ENCODE data around the gene HDAC10.

The HDAC10 gene

DNA sequence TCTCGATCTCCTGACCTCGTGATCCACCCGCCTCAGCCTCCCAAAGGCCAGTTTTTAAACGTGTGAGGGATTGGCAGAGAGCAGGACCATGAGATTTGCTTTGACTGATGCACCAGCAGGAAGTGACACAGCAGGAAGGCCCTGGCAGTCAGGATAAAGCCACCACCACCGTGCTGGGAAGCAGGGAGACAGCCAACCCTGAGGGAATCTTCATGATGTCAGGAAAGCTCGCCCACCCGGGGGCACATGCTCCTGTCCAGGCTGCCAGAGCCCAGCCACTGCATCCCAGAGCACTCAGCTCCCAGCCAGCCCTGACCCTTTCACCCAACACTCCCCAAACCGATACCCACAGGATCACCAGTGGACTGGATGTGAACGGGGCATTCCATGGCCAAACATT, 12.3 kb downstream of the HDAC10 start:
- ChIA-PET CTCF (no interaction called here), POLR2A (ENCODE audit: low non-redundant PET) (no interaction called here)
- DNase-seq (ENCODE audit: low spot score) = no peak
- TF ChIP-seq, protein P1, sequence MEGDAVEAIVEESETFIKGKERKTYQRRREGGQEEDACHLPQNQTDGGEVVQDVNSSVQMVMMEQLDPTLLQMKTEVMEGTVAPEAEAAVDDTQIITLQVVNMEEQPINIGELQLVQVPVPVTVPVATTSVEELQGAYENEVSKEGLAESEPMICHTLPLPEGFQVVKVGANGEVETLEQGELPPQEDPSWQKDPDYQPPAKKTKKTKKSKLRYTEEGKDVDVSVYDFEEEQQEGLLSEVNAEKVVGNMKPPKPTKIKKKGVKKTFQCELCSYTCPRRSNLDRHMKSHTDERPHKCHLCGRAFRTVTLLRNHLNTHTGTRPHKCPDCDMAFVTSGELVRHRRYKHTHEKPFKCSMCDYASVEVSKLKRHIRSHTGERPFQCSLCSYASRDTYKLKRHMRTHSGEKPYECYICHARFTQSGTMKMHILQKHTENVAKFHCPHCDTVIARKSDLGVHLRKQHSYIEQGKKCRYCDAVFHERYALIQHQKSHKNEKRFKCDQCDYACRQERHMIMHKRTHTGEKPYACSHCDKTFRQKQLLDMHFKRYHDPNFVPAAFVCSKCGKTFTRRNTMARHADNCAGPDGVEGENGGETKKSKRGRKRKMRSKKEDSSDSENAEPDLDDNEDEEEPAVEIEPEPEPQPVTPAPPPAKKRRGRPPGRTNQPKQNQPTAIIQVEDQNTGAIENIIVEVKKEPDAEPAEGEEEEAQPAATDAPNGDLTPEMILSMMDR (conservative IDR thresholded peaks at IDR 0.05; ENCODE audit: low read depth) = no peak
- peak overlapping the region; percentile 32 for H3K27ac ChIP-seq

DNA sequence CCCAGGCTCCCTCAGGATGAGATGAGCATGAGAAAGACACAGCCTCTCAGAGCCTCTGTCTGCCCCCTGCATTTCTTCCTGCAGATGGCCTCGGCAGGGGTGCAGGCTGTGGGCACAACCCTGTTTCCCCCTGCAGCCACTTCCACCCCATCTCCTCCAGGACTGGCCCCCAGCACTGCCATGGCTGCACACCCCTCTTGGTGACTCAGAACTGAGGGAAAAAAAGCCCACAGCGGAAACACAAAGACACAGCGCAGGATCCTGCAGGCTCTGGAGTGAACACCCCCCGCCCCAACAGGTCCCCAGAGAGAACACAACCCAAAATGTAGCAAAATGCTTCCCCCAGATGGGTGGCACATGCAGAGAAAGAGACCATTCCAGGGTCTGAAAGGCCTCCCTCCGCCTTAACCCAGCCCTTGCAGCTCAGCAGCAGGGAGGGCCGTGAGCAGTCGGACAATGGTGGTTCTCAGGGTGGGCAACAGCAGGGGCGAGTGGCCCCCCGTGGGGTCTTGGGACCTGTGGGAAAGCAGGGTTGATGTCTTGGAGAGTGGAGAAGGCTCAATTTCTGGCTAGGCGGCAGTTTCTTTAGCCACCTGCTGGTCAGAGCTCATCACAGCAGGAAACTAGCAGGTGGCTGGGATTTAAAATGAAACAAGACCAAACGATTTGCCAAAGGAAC, 14.2 kb downstream of the HDAC10 start:
- DNase-seq (ENCODE audit: low spot score) = no peak
- ChIA-PET POLR2A (ENCODE audit: low non-redundant PET) (no interaction called here), CTCF (no interaction called here)
- H3K27ac ChIP-seq = peak overlapping the region; percentile 16; the same call in 1 of the 2 replicates
- TF ChIP-seq, protein P1 (conservative IDR thresholded peaks at IDR 0.05; ENCODE audit: low read depth) = peak; percentile 25; the same call in 1 of the 2 replicates

DNA sequence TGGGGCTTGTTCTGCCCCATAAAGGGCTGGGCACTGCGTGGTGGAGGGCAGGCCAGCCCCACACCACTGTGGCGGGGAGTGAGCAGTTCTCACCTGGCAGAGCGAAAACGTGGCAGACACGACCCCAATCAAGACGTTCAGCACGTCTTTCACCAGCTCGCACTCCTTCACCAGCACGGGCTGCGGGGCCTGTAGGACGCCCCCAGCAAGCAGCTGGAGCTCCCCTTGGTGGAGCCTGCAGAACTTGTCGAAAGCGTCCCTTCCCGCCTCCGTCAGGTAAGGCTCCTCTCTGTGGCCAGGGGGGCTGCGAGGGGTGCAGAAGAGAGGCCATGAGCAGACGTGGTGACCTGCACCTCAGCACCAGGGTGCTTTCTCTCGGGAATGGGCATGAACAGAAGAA, 17.8 kb downstream of the HDAC10 start:
- ChIA-PET CTCF (interaction anchor here (0.9 kb wide), 1 partner anchor 13 kb away, joined by 5 read pairs; no protein-coding TSS in a partner anchor), POLR2A (ENCODE audit: low non-redundant PET) (no interaction called here)
- TF ChIP-seq, protein P1 (conservative IDR thresholded peaks at IDR 0.05; ENCODE audit: low read depth) = no peak
- peak overlapping the region; percentile 27 for H3K27ac ChIP-seq
- no peak for DNase-seq (ENCODE audit: low spot score)

DNA sequence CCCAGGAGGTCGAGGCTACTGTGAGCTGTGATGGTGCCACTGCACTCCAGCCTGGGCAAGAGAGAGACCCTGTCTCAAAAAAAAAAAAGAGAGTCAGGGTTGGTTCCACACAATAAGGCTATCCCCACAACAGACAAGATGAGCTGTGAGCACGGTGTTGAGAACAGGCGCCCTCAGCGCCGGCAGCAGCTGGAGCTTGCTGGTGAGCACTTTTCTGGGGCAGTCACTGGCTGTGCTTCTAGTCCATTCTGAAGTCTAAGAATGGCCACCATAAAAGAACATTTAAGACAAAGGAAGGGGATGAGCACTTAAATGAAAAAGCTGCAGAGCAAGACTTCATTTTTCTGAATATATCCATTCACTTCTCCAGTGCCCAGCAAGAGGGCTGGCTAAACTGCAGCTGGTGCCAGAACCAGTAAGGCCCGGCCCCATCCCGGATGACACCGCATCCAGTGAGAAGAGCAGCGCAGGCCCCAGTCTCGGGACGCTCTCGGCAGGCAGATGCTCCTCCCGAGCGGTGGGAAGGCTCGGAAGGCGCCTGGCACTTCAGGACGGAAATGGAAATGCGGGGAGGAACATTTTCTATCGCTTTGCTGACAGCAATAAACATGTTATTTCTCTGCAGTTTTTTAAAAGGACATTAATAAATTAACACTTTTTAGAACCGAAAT, 18.4 kb downstream of the HDAC10 start:
- peak overlapping the region; percentile 27 for H3K27ac ChIP-seq
- TF ChIP-seq, protein P1 (conservative IDR thresholded peaks at IDR 0.05; ENCODE audit: low read depth) = no peak
- no peak for DNase-seq (ENCODE audit: low spot score)
- ChIA-PET POLR2A (ENCODE audit: low non-redundant PET) (no interaction called here), CTCF (interaction anchor here (0.6 to 0.9 kb wide), 2 partner anchors 13 to 118 kb away, joined by 5 to 10 read pairs; no protein-coding TSS in a partner anchor)

DNA sequence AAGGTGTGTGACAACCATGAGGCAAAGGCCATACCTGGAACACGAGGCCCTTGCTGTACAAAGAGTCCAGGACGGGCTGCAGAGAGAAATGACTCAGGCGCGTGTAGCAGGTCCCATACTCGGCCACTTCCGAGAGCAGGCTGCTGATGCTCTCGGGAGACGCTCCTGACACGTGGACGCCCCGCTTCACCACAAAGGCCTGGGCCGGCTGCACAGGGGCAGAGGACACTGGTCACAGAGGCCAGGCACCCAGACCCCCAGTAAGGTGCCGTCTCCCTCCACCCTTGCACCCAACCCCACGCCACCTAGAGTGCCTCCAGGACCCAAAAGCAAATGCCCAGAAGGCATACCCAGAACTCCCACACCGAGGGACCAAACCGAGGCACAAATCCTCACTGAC, 21.7 kb downstream of the HDAC10 start:
- no peak overlapping the region for H3K27ac ChIP-seq
- ChIA-PET CTCF (no interaction called here), POLR2A (ENCODE audit: low non-redundant PET) (no interaction called here)
- TF ChIP-seq, protein P1 (conservative IDR thresholded peaks at IDR 0.05; ENCODE audit: low read depth) = no peak
- DNase-seq (ENCODE audit: low spot score) = no peak

DNA sequence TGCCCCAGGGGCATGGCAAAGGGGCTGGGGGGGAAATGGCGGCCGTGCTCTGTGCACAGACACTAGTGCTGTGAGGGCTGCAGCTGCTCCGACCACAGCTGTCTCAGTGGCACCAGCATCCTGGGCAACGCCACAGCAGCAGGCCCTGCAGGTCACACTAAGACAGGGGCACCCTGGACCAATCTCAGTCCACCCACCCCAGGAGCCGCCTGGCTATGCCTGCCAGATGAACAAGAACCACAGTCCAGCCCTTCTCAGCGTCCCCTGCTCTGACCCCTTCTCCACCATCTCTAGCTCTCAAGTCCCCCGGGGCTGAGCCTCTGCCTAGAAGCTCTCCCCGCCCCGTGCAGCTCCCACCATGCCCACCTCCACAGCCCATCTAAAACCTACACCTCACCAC, 22.7 kb downstream of the HDAC10 start:
- ChIA-PET POLR2A (ENCODE audit: low non-redundant PET) (no interaction called here), CTCF (interaction anchor here (0.6 kb wide), 1 partner anchor 22 kb away, joined by 3 read pairs; no protein-coding TSS in a partner anchor)
- TF ChIP-seq, protein P1 (conservative IDR thresholded peaks at IDR 0.05; ENCODE audit: low read depth) = no peak
- H3K27ac ChIP-seq = no peak overlapping the region
- DNase-seq (ENCODE audit: low spot score) = no peak
